ENCODE measurements around the gene OSBP.
"Not testable (repeated sequence)": the region's sequence is repeated elsewhere in the genome, so short reads cannot be mapped to it uniquely, and the experiment has no call there.

The OSBP gene

GRCh38 chr11:59550842-59551658 is 64.5 kb downstream of the OSBP start:
- no peaks in the 10 kb centered on the region for H3K27me3 Mint-ChIP-seq (ENCODE audit: low read depth)
- H3K27ac Mint-ChIP-seq: peak overlapping the region; percentile 96 to 100 (median 96)
- TF ChIP-seq CTCF (IDR thresholded peaks at IDR 0.05; ENCODE audit: unreplicated experiment in 3 of 3): no peak
- H3K9me3 Mint-ChIP-seq: no peaks in the 10 kb centered on the region
- peak overlapping the region; percentile 83 to 96 (median 94) for H3K4me3 Mint-ChIP-seq
- peaks cover 22% of the 10 kb centered on the region for H3K4me1 Mint-ChIP-seq
- no peaks in the 10 kb centered on the region for H3K36me3 Mint-ChIP-seq (ENCODE audit: low read depth)

GRCh38 chr11:59550368-59550841 is 65.2 kb downstream of the OSBP start:
- peak; percentile 63 to 68 (median 64) for TF ChIP-seq CTCF (IDR thresholded peaks at IDR 0.05; ENCODE audit: unreplicated experiment in 3 of 3)
- no peaks in the 10 kb centered on the region for H3K9me3 Mint-ChIP-seq
- no peaks in the 10 kb centered on the region for H3K27me3 Mint-ChIP-seq (ENCODE audit: low read depth)
- no peaks in the 10 kb centered on the region for H3K36me3 Mint-ChIP-seq (ENCODE audit: low read depth)
- H3K4me1 Mint-ChIP-seq: peaks cover 17% of the 10 kb centered on the region
- peak overlapping the region; percentile 96 to 100 (median 96) for H3K27ac Mint-ChIP-seq
- H3K4me3 Mint-ChIP-seq: peak overlapping the region; percentile 83 to 96 (median 94)

- Mint-ChIP-seq H3K4me3 (peak overlapping the region in 1 of 3 experiments; percentile 25), H3K27me3 (ENCODE audit: low read depth) (no peaks in the 10 kb centered on the region), H3K9me3 (no peaks in the 10 kb centered on the region), H3K4me1 (peaks cover 17% of the 10 kb centered on the region), H3K36me3 (ENCODE audit: low read depth) (no peaks in the 10 kb centered on the region), H3K27ac (no peak overlapping the region)
- no peak for TF ChIP-seq CTCF (IDR thresholded peaks at IDR 0.05; ENCODE audit: unreplicated experiment in 3 of 3)
These were observed 67.3 kb downstream of the OSBP start for GRCh38 chr11:59548309-59548656.

GRCh38 chr11:59547605-59548308 is 67.8 kb downstream of the OSBP start:
- not testable (repeated sequence) for H3K36me3 Mint-ChIP-seq (ENCODE audit: low read depth); H3K9me3 Mint-ChIP-seq; H3K27ac Mint-ChIP-seq; H3K27me3 Mint-ChIP-seq (ENCODE audit: low read depth)
- Mint-ChIP-seq H3K4me3 (peak overlapping the region in 1 of 3 experiments; percentile 25), H3K4me1 (peaks cover 17% of the 10 kb centered on the region)

GRCh38 chr11:59545179-59546020 is 70.2 kb downstream of the OSBP start:
- Mint-ChIP-seq H3K36me3 (ENCODE audit: low read depth) (no peaks in the 10 kb centered on the region), H3K4me3 (no peak overlapping the region), H3K4me1 (peaks cover 17% of the 10 kb centered on the region), H3K27ac (no peak overlapping the region), H3K27me3 (ENCODE audit: low read depth) (no peaks in the 10 kb centered on the region), H3K9me3 (no peaks in the 10 kb centered on the region)
- no peak for TF ChIP-seq CTCF (IDR thresholded peaks at IDR 0.05; ENCODE audit: unreplicated experiment in 3 of 3)

GRCh38 chr11:59544869-59545178 is 70.8 kb downstream of the OSBP start:
- H3K9me3 Mint-ChIP-seq: no peaks in the 10 kb centered on the region
- H3K4me3 Mint-ChIP-seq: no peak overlapping the region
- peaks cover 17% of the 10 kb centered on the region for H3K4me1 Mint-ChIP-seq
- no peaks in the 10 kb centered on the region for H3K36me3 Mint-ChIP-seq (ENCODE audit: low read depth)
- H3K27ac Mint-ChIP-seq: no peak overlapping the region
- H3K27me3 Mint-ChIP-seq (ENCODE audit: low read depth): no peaks in the 10 kb centered on the region
- no peak for TF ChIP-seq CTCF (IDR thresholded peaks at IDR 0.05; ENCODE audit: unreplicated experiment in 3 of 3)

GRCh38 chr11:59543713-59544112 is 71.9 kb downstream of the OSBP start:
- H3K27me3 Mint-ChIP-seq (ENCODE audit: low read depth); H3K27ac Mint-ChIP-seq; H3K36me3 Mint-ChIP-seq (ENCODE audit: low read depth); H3K4me1 Mint-ChIP-seq; H3K9me3 Mint-ChIP-seq; H3K4me3 Mint-ChIP-seq: not testable (repeated sequence)
